AG09309 (cell line): ENCODE data around the gene SLC51A.

Source experiments
- DNase-seq: peaks from one replicate; pipeline ENCODE4 v3.0.0-alpha.2; 2010; ENCODE audit warnings: low read depth
- H3K4me3 ChIP-seq: 2 replicates; pipeline ENCODE4 v1.5.1; 2011; ENCODE audit warnings: mild to moderate bottlenecking, low read depth, low read length, moderate library complexity; ENCODE audit not compliant: control insufficient read depth
- TF ChIP-seq, protein P1 (sequence below): IDR thresholded peaks from 2 replicates; pipeline ENCODE4 v1.5.1; 2011; ENCODE audit warnings: mild to moderate bottlenecking, low read depth, low read length, inconsistent platforms; ENCODE audit not compliant: insufficient read depth, control insufficient read depth; ENCODE audit errors: missing control alignments

The SLC51A gene

GRCh38 chr3:196260784-196261183, 44.5 kb downstream of the SLC51A start:
- TF ChIP-seq, protein P1, sequence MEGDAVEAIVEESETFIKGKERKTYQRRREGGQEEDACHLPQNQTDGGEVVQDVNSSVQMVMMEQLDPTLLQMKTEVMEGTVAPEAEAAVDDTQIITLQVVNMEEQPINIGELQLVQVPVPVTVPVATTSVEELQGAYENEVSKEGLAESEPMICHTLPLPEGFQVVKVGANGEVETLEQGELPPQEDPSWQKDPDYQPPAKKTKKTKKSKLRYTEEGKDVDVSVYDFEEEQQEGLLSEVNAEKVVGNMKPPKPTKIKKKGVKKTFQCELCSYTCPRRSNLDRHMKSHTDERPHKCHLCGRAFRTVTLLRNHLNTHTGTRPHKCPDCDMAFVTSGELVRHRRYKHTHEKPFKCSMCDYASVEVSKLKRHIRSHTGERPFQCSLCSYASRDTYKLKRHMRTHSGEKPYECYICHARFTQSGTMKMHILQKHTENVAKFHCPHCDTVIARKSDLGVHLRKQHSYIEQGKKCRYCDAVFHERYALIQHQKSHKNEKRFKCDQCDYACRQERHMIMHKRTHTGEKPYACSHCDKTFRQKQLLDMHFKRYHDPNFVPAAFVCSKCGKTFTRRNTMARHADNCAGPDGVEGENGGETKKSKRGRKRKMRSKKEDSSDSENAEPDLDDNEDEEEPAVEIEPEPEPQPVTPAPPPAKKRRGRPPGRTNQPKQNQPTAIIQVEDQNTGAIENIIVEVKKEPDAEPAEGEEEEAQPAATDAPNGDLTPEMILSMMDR: no peak
- DNase-seq: no peak
- no peak overlapping the region for H3K4me3 ChIP-seq

- no peak for DNase-seq
- no peak overlapping the region for H3K4me3 ChIP-seq
- TF ChIP-seq, protein P1: no peak
Observed at GRCh38 chr3:196263819-196264218, 47.5 kb downstream of the SLC51A start.

- no peak for DNase-seq
- H3K4me3 ChIP-seq: no peak overlapping the region
- TF ChIP-seq, protein P1: no peak
Observed at GRCh38 chr3:196268284-196269163, 52.2 kb downstream of the SLC51A start.

DNA sequence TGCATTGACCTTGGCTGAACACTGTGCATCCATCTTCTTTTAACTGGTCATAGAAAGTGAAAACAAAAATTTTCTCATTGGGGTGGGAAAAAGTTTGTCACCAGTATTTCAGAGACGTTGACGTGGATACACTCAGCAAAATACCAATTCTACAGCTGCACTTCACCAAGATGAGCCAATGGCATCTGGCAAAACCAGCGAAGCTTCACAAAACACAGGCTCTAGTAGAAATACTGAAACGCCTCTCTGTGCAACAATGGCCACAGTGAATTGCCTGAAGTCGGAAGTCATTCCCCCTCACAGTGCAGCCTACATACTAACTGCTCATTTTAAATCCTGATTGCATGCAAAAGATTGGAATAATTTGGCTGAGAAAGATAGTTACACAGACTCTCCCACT, 54.2 kb downstream of the SLC51A start:
- TF ChIP-seq, protein P1: no peak

DNA sequence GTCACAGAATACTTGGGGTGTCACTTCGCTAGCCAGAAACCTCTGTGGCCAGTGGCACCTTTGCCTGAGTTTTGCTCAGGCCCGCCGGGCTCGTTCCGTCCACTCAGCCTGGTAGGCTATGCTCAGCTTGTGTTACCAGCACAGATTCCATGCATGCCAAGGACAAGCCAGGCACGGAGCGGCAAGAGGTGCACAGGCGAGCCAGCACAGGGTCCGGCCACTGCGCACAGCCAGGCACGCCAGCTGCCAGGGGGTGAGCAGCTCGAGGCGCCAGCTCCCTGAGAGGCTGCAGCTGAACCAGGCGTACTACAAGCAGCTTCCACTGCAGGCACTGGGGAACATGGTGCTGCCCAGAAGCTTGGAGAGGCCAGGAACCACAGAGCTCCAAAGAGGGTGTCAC, 56.5 kb downstream of the SLC51A start:
- DNase-seq: no peak
- TF ChIP-seq, protein P1: no peak
- no peak overlapping the region for H3K4me3 ChIP-seq

More for the DNA sequence above, 54.2 kb downstream of the SLC51A start:
- no peak overlapping the region for H3K4me3 ChIP-seq
- no peak for DNase-seq

DNA sequence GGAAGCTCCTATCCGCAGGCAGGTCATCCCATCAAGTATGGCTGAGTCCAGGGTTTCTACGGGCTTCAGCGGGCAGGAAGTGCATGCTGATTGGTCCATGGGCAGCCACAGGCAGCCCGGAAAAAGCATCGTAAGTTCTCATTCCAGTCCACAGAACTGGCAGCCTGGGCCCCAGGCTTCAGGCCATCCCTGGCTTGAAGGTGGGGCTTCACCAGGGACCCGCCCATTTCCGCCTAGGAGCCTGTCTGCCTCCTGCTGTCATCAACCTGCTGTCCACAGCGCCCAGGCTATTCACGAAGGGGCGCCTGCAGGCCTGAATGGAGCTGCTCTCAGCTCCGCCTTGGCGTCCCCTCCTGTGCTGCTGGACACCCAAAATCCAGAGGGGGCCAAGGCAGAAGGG, 57.3 kb downstream of the SLC51A start:
- no peak overlapping the region for H3K4me3 ChIP-seq

More for the DNA sequence above, 57.3 kb downstream of the SLC51A start:
- TF ChIP-seq, protein P1: no peak
- DNase-seq: no peak
